MG63 (cell line): Measurements from ENCODE around the gene SORCS2. TPM values are rescaled to one million over a fixed set of nuclear protein-coding genes. Genes with fewer than 3 reads are reported as not detected.

Experiments
- DNase-seq: peaks from one replicate; pipeline ENCODE4 v3.0.0-alpha.2; 2020
- H3K27me3 ChIP-seq: fragments of 250-450 bp; sonication (Bioruptor Pico); 2 replicates; pipeline ENCODE4 v1.5.1; 2020; ENCODE audit warnings: mild to moderate bottlenecking, moderate library complexity
- H3K36me3 ChIP-seq: fragments of 250-450 bp; sonication (Bioruptor Pico); 2 replicates; pipeline ENCODE4 v1.5.1; 2020; ENCODE audit warnings: mild to moderate bottlenecking, moderate library complexity
- H3K4me3 ChIP-seq: fragments of 250-450 bp; sonication (Bioruptor Pico); 2 replicates; pipeline ENCODE4 v1.5.1; 2020; ENCODE audit warnings: mild to moderate bottlenecking, moderate library complexity
- H3K9me3 ChIP-seq: fragments of 250-450 bp; sonication (Bioruptor Pico); 2 replicates; pipeline ENCODE4 v1.5.1; 2020; ENCODE audit warnings: mild to moderate bottlenecking, moderate library complexity
- total RNA-seq: library from RNA; depleted of rRNA; stranded (reverse); fragments of >200 nt; shearing (Covaris generic); gene quantifications from 2 replicates; pipeline ENCODE4 v1.2.3, GENCODE V29; 2014; ENCODE audit warnings: low replicate concordance

SORCS2 gene
- total RNA-seq, 1 experiment from 2014 or later, result 1.5 TPM

GRCh38 chr4:7737752-7738457 is 545.6 kb downstream of the SORCS2 start:
- Histone ChIP-seq H3K9me3 (no peaks in the 10 kb centered on the region), H3K27me3 (no peaks in the 10 kb centered on the region), H3K36me3 (no peaks in the 10 kb centered on the region), H3K4me3 (no peak overlapping the region)
- DNase-seq, result no peak

GRCh38 chr4:7738458-7739076 is 546.2 kb downstream of the SORCS2 start:
- Histone ChIP-seq H3K9me3 (no peaks in the 10 kb centered on the region), H3K36me3 (no peaks in the 10 kb centered on the region), H3K27me3 (no peaks in the 10 kb centered on the region), H3K4me3 (no peak overlapping the region)
- no peak for DNase-seq

- H3K36me3 ChIP-seq, result no peaks in the 10 kb centered on the region
- H3K4me3 ChIP-seq, result no peak overlapping the region
- no peaks in the 10 kb centered on the region for H3K27me3 ChIP-seq
- DNase-seq, result no peak
- no peaks in the 10 kb centered on the region for H3K9me3 ChIP-seq
Measured at GRCh38 chr4:7739077-7739917, 547.0 kb downstream of the SORCS2 start.

GRCh38 chr4:7739918-7740865 is 547.9 kb downstream of the SORCS2 start:
- Histone ChIP-seq H3K27me3 (no peaks in the 10 kb centered on the region), H3K36me3 (no peaks in the 10 kb centered on the region), H3K9me3 (no peaks in the 10 kb centered on the region), H3K4me3 (no peak overlapping the region)
- DNase-seq, result no peak

- DNase-seq, result no peak
- no peaks in the 10 kb centered on the region for H3K27me3 ChIP-seq
- no peak overlapping the region for H3K4me3 ChIP-seq
Measured at GRCh38 chr4:7740866-7741525, 548.7 kb downstream of the SORCS2 start.

GRCh38 chr4:7741946-7742806 is 549.8 kb downstream of the SORCS2 start:
- Histone ChIP-seq H3K36me3 (no peaks in the 10 kb centered on the region), H3K4me3 (no peak overlapping the region), H3K27me3 (no peaks in the 10 kb centered on the region), H3K9me3 (no peaks in the 10 kb centered on the region)
- DNase-seq, result no peak

More at GRCh38 chr4:7740866-7741525, 548.7 kb downstream of the SORCS2 start:
- no peaks in the 10 kb centered on the region for H3K36me3 ChIP-seq
- H3K9me3 ChIP-seq, result no peaks in the 10 kb centered on the region

GRCh38 chr4:7742807-7743280 is 550.5 kb downstream of the SORCS2 start:
- Histone ChIP-seq H3K36me3 (no peaks in the 10 kb centered on the region), H3K4me3 (no peak overlapping the region), H3K27me3 (no peaks in the 10 kb centered on the region), H3K9me3 (no peaks in the 10 kb centered on the region)
- no peak for DNase-seq

- DNase-seq, result no peak
- H3K36me3 ChIP-seq, result no peaks in the 10 kb centered on the region
- no peaks in the 10 kb centered on the region for H3K9me3 ChIP-seq
- H3K4me3 ChIP-seq, result no peak overlapping the region
- no peaks in the 10 kb centered on the region for H3K27me3 ChIP-seq
Measured at GRCh38 chr4:7744142-7744804, 551.9 kb downstream of the SORCS2 start.

- H3K36me3 ChIP-seq, result no peaks in the 10 kb centered on the region
- no peak for DNase-seq
- no peaks in the 10 kb centered on the region for H3K27me3 ChIP-seq
- no peaks in the 10 kb centered on the region for H3K9me3 ChIP-seq
- H3K4me3 ChIP-seq, result no peak overlapping the region
Measured at GRCh38 chr4:7745301-7745885, 553.1 kb downstream of the SORCS2 start.

- Histone ChIP-seq H3K9me3 (no peaks in the 10 kb centered on the region), H3K36me3 (no peaks in the 10 kb centered on the region), H3K4me3 (no peak overlapping the region), H3K27me3 (no peaks in the 10 kb centered on the region)
- no peak for DNase-seq
Measured at GRCh38 chr4:7746351-7747061, 554.2 kb downstream of the SORCS2 start.

GRCh38 chr4:7747062-7747385 is 554.7 kb downstream of the SORCS2 start:
- Histone ChIP-seq H3K9me3 (no peaks in the 10 kb centered on the region), H3K27me3 (no peaks in the 10 kb centered on the region), H3K36me3 (no peaks in the 10 kb centered on the region), H3K4me3 (no peak overlapping the region)
- no peak for DNase-seq

- Histone ChIP-seq H3K36me3 (no peaks in the 10 kb centered on the region), H3K9me3 (no peaks in the 10 kb centered on the region), H3K27me3 (no peaks in the 10 kb centered on the region)
Measured at GRCh38 chr4:7747566-7747965, 555.2 kb downstream of the SORCS2 start.

GRCh38 chr4:7750523-7750922 is 558.2 kb downstream of the SORCS2 start:
- no peak for DNase-seq
- Histone ChIP-seq H3K9me3 (no peaks in the 10 kb centered on the region), H3K36me3 (no peaks in the 10 kb centered on the region), H3K27me3 (no peaks in the 10 kb centered on the region), H3K4me3 (no peak overlapping the region)

More at GRCh38 chr4:7747566-7747965, 555.2 kb downstream of the SORCS2 start:
- H3K4me3 ChIP-seq, result no peak overlapping the region
- DNase-seq, result no peak

GRCh38 chr4:7750972-7751371 is 558.6 kb downstream of the SORCS2 start:
- Histone ChIP-seq H3K27me3 (no peaks in the 10 kb centered on the region), H3K36me3 (no peaks in the 10 kb centered on the region), H3K9me3 (no peaks in the 10 kb centered on the region), H3K4me3 (no peak overlapping the region)
- DNase-seq, result no peak
